HEK293T (cell line): ENCODE measurements around the gene AGPAT4.

Source experiments
- ARNT ChIP-seq: fragments of 450-650 bp; IDR thresholded peaks from 2 replicates; pipeline ENCODE4 v1.6.1; 2017; ENCODE audit warnings: mild to moderate bottlenecking
- BHLHE40 ChIP-seq: fragments of 450-650 bp; IDR thresholded peaks from 2 replicates; pipeline ENCODE4 v1.6.1; 2016; ENCODE audit warnings: mild to moderate bottlenecking, moderate library complexity, borderline replicate concordance
- CTBP1 ChIP-seq: fragments of 450-650 bp; IDR thresholded peaks from 2 replicates; pipeline ENCODE4 v1.6.1; 2016; ENCODE audit warnings: borderline replicate concordance
- ELF4 ChIP-seq: fragments of 450-650 bp; IDR thresholded peaks from 2 replicates; pipeline ENCODE4 v1.6.1; 2017; ENCODE audit warnings: antibody characterized with exemption
- FOXA1 ChIP-seq: fragments of 450-650 bp; IDR thresholded peaks from 2 replicates; pipeline ENCODE4 v1.6.1; 2016; ENCODE audit warnings: mild to moderate bottlenecking
- FOXK2 ChIP-seq: fragments of 450-650 bp; IDR thresholded peaks from 2 replicates; pipeline ENCODE4 v1.6.1; 2016; ENCODE audit warnings: mild to moderate bottlenecking
- HDGF ChIP-seq: fragments of 450-650 bp; IDR thresholded peaks from 2 replicates; pipeline ENCODE4 v1.6.1; 2017; ENCODE audit warnings: antibody characterized with exemption, borderline replicate concordance
- PKNOX1 ChIP-seq: fragments of 450-650 bp; IDR thresholded peaks from 2 replicates; pipeline ENCODE4 v1.6.1; 2016
- SP1 ChIP-seq: fragments of 450-650 bp; IDR thresholded peaks from 2 replicates; pipeline ENCODE4 v1.6.1; 2017
- ZNF384 ChIP-seq: fragments of 450-650 bp; IDR thresholded peaks from 2 replicates; pipeline ENCODE4 v1.6.1; 2016

GRCh38 chr6:161169035-161169434, 104.8 kb downstream of the AGPAT4 start:
- TF ChIP-seq SP1 (no peak), CTBP1 (no peak), ZNF384 (no peak), FOXK2 (no peak), PKNOX1 (no peak), BHLHE40 (no peak), HDGF (no peak), FOXA1 (no peak), ELF4 (no peak), ARNT (no peak)
